ENCODE data around the gene TMEM106C.

Gene TMEM106C

GRCh38 chr12:47979686-47980085 is 16.3 kb downstream of the TMEM106C start:
- no peak for DNase-seq

- no peak for DNase-seq
These were observed 16.8 kb downstream of the TMEM106C start for GRCh38 chr12:47980197-47980596.

DNA sequence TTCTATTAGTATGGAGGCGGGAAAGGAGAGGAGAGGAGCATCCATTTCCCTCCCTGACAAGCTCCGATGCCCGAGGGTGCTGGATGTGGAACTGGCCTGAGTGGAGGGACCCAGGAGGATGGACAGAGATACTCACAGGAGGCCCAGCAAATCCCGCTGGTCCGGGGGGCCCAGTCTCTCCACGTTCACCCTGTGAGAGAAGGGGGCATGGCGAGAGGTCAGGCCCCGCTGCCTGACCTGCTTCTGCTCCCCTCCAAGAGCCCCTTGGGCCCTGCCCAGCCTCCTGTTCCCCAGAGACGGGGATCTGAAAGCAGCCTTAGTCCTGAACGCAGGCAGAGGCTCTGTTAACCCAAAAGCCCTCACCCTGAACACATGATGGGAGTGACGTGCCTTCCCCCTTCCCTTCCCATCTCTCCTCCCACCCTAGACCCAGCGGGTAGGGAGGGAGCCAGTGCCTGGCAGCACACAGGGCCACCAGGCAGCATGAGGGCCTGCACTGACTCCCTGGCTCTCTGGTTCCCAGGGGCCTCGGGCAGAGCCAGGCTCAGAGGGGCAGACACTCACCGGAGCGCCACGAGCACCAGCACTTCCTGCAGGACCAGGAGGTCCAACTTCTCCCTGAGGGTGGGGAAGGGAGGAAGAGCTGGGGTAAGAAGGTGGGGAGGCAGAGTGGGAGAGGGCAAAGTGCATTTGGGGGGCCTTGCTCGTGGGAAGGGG is 17.5 kb downstream of the TMEM106C start:
- no peak for DNase-seq

GRCh38 chr12:47981496-47982260 is 18.3 kb downstream of the TMEM106C start:
- DNase-seq = no peak

- no peak for DNase-seq
These were observed 18.9 kb downstream of the TMEM106C start for GRCh38 chr12:47982311-47982710.

GRCh38 chr12:47982770-47983169 is 19.4 kb downstream of the TMEM106C start:
- no peak for DNase-seq

DNA sequence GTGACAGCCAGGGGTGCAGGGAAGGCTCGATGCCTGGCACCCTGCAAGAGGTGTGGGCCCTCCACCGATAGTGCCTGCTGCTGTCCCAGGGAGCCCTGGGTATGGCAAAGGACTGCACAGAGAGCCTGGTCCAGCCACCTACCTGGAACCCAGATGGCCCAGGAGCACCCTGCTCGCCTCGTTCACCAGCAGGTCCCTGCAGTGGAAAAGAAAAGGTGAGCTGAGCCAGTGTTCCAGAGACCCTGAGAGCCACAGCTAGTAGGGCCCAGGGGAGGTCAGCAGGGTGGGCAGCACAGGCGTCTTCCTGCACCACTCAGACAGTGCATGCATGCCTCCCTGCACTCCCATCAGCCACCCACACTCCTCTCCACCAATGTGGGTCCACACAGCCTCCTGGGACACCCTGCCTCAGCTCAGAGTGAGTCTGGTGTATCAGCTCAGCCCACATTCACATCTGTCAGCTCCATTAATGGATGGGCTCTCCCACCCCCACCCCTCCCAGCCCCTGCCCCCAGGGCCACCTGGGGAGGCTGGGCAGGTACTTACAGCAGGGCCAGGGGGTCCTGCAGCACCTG is 20.2 kb downstream of the TMEM106C start:
- DNase-seq = no peak

DNA sequence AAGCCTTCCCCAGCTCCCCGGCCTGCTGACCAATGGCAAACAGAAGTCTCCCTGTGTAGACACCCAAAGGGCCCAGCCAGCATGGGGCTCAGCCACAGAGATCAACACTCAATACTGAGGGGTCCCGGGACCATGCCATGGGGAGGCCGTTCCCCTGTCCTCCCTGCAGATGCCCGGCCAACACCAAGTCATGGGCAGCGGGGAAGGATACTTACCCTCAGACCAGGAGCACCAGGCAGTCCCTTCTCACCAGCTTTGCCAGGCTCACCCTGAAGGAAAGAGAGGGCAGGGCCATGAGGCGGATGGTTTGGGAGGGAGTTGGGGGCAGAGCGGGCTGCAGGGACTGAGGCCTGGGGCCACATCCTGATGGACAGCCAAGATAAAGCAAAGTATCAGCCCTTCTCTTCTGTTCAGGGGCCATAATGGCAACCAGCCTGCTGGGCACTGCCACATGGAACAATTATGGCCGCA is 21.0 kb downstream of the TMEM106C start:
- DNase-seq = no peak

GRCh38 chr12:47985596-47986290 is 22.3 kb downstream of the TMEM106C start:
- no peak for DNase-seq

- no peak for DNase-seq
These were observed 22.9 kb downstream of the TMEM106C start for GRCh38 chr12:47986291-47986660.

DNA sequence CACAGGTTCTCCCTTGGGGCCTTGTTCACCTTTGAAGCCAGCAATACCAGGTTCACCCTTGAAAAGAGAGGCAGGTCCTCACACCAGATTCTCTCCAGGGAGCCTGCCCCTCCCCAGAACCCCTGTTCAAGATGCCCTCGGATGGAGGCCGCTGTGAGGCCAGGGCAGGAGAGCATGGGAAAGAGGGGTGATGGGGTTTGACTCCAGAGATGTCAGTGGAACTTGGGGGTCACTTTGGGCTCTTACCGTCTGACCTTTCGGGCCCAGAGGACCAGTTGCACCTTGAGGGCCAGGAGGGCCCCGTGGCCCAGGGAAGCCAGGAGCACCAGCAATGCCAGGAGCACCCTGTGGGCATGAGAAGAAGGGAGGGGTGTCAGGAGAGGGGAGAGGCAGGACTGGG is 23.4 kb downstream of the TMEM106C start:
- DNase-seq = no peak

DNA sequence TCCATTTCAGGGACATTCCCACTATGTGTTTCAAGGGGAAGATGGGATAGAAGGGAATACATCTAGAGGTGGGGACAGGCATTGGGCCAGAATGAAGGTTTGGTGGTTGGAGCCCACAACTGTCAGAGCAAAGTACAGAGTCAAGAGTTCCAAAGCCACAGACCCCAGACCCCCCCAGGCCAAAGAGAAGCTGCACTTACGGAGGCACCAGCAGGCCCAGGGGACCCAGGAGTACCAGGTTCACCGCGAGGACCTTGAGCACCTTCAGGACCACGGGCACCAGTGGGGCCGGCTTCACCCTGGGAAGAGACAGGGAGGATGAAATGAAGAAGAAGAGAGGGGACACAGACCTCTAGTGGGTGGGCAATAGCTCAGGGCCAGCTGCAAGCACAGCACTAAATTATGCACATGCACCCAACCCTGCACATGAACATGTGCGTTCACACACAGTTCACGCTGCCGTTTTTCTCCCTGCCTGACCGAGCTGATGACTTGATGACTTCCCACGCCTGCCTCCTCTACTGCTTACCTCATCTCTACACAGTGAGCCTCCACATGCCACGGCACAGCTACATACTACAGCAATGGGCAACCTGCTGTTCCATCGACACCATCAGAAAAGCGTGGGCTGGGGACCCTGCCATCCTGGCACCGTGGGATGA is 24.1 kb downstream of the TMEM106C start:
- no peak for DNase-seq

- no peak for DNase-seq
These were observed 25.0 kb downstream of the TMEM106C start for GRCh38 chr12:47988073-47989022.

DNA sequence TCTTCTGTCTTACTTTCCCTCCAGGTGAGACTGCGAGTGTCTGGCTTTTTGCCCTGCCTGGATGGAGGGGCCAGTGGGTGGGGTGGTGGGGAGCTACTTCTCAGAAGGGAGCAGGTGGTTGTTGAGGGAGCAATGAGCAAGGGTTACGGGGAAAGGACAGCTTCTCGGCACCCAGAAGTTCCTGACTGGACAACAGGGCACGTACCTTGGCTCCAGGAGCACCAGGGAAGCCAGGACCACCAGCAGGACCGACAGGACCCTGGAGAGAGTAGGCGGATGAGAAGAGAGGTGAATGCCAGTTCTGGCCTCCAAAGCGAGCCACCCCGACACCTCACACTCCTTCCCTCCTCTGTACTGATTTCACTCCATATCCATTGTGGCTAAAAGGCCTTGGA is 25.6 kb downstream of the TMEM106C start:
- DNase-seq = no peak

- DNase-seq = no peak
These were observed 26.3 kb downstream of the TMEM106C start for GRCh38 chr12:47989666-47990065.

- peak in 2 of 5 experiments; percentile 57 to 91 for DNase-seq
These were observed 27.1 kb downstream of the TMEM106C start for GRCh38 chr12:47990351-47991105.

DNA sequence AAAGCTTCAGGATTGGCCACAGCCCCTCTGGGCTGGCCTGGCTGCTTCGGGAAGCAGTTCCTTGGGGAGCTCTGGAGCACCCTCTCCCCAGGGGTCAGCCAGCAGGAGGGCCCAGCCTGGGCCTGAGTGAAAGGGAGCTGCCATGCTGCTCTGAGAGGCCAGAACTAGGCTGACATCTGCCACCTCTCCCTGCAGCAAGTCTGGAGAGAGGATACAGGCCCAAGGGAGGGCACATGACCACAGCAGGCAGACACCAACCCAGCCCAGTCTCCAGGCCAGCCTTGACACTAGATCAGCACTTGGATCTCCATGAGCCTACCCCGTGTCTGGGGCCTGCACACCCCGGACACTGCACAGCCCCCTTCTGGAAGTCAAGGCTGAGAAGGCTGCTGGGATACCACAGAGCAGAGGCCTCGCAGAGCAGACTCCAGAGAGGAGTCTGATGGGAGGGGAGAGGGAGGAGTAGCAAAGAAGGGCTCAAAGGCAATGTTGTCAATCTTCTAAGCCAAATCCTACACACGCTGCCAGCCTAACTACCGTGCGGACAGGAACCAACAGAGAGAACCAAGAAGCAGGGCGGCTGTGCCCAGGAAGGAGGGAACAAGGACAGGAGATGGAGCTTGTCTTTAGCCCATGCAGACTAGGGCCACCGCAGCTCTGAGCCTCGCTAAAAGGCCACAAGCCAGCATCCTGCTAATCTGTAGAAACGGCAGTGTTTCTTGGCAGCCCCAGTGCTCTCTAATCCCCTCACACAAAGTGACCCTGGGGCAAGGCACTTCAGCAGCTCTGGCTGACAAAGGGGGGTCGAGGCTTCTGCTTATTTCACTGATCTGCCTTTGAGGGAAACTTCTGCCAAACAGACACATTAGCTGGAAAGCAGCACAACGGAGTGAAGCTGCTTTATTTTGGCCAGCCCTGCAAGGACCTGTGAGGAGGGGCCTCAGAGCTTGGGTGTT is 28.0 kb downstream of the TMEM106C start:
- DNase-seq = no peak

- DNase-seq = no peak
These were observed 29.4 kb downstream of the TMEM106C start for GRCh38 chr12:47992776-47993175.

GRCh38 chr12:47993491-47993890 is 30.1 kb downstream of the TMEM106C start:
- DNase-seq = no peak

Measured in T-helper 2 cell (primary cell).